ENCODE data around the gene GPI.

GRCh38 chr19:34409189-34410164 lies 44.5 kb downstream of the GPI start:
- TF ChIP-seq EZH2 (IDR thresholded peaks at IDR 0.05; ENCODE audit: low read length, missing control alignments) (no peak), CTCF (conservative IDR thresholded peaks at IDR 0.05 in 1 of 2, IDR thresholded peaks at IDR 0.05 in 1 of 2; ENCODE audit: low read depth in 1 of 2, low read length in 2 of 2) (no peak)

Data from fibroblast of lung (primary cell).